DMS53 (cell line): ENCODE measurements around the gene KPNA3.

Experiments
- DNase-seq: peaks from one replicate; lab custom pipeline; 2025; lab: John Stamatoyannopoulos, UW

Gene KPNA3

GRCh38 chr13:49676581-49677298 lies 115.7 kb downstream of the KPNA3 start:
- DNase-seq, result no peak

DNA sequence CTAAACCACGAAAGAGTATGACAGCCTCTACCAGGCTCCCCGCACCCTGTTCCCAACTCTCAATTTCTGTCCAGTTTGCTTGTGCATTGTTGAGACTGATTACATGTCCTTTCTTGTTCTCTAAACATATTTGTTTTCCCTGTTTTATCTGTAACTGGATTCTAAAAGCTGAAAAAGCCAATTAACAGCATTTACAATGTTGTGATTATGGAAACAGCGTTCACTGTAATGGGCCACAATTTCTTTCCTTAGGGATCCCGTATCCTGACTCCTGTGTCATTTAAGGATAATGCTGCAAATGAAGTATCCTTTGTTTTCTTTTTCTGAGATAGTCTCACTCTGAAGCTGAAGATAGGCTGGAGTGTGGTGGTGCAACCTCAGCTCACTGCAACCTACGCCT lies 121.7 kb downstream of the KPNA3 start:
- DNase-seq, result no peak

DNA sequence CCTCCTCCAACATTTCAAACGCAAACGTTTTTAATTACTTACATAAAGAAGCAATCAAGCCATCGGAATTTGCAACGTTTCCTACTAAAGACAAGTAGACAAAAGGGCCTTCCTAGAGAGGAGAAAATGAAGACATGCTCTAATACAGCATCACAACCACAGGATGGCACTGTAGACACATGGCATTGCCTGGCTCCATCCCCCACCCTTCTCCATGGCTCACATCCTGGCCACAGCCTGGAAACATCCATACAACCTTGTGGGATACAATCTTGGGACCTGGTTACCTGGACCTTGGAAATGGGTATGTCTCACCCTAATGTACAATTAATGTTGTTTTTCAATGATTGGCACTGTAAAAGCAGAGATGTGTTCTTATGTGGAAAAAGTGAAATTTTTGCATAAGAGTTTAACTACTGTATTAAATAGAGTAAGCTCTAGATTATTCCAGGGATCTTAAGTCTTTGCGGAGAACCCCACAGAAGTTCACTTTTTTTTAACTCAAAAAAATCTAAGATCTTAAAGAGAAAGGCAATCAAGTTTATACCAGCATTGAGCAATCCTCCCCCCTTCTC lies 122.7 kb downstream of the KPNA3 start:
- DNase-seq, result peak; percentile 82

DNA sequence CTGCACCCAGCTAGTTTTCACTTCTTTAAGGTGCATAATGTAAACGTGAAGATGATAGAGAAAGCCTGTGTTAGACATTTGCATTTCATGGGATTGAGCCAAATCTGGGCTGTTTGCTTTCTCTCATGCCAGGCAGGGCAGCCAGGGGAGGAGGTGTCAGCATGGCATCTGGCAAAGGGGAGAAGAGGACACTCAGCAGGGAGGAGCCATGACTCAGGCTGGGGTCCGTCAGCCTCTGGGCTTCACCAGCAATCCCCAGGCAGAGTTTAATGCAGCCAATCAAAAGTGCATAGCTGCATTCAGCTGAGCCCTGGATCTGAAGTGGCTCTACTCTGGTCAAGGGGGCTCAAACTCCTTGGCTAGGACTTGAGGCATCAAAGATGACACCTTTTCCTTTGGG lies 124.7 kb downstream of the KPNA3 start:
- no peak for DNase-seq

DNA sequence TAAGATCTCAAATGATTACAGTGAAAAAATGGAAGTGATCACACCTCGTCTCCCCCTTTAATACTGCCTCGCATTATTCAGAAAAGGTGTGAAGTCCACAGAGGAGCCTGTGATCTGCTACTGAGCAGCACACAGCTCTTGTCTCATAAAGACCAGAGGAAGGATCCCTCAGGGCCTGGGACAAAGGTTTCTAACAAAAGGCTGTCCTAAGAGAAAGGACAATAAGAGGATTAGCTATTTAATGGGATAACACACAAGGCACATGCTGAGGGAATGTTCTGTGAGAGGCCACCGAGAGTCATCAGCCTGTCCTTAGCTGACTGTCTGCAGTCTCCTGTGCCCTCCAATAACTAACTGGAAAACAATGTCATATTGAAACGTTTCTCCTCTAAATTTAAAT lies 127.9 kb downstream of the KPNA3 start:
- DNase-seq, result no peak

DNA sequence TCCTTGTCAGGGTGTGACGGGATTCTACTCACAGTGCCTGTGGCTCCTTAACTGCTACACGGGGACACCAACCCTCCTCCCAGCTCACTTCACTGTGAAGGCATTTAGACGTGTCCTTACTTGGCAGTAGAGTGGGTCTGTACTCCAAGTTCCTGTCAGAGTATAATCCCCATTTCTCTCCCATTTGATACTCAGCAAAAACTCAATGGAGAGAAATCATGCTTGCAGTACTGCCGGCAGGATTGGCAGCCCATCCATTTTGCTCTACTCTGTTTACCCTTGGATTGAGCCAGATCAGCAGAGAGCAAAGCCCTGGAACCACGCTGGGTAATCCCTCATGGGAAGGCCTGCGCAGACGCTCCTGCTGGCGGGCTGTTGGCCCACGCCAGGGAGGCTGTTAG lies 135.2 kb downstream of the KPNA3 start:
- DNase-seq, result no peak

DNA sequence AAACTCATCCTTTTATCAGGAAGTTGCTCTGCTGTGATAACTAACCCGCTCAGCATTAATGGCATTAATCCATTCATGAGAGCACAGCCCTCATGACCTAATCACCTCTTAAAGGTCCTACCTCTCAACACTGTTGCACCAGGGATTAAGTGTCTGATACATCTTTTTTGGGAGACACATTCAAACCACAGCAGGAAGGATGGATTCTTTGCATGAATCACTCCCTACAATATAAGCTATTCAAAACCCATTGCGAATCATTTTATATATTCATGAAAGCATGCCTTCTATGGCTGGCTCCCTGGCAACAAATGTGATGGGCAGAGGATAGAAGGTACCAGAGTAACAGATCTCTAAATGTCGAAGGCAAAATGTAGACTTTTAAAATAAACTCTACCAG lies 136.6 kb downstream of the KPNA3 start:
- no peak for DNase-seq

DNA sequence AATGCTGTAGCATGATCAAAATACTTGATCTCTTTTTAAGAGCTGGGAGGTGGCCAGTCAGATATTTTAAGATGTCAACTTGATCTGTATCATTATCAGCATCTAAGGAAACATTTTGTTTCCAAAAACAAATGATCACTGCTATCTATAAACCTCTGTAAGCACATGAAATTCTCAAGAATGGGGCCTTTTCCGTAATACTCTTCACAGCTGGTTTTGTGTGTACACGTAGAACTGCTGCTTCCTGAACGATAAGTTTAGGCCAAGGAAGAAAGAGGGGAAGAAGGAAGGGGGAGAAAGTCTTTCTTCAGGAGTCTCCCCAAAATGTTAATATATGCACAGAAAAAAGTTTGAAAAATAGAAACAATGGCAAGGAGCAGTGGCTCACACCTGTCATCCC lies 138.5 kb downstream of the KPNA3 start:
- DNase-seq, result no peak

- no peak for DNase-seq
These were observed 139.0 kb downstream of the KPNA3 start for GRCh38 chr13:49653478-49653877.

GRCh38 chr13:49652355-49653305 lies 139.9 kb downstream of the KPNA3 start:
- peak; percentile 80 for DNase-seq

DNA sequence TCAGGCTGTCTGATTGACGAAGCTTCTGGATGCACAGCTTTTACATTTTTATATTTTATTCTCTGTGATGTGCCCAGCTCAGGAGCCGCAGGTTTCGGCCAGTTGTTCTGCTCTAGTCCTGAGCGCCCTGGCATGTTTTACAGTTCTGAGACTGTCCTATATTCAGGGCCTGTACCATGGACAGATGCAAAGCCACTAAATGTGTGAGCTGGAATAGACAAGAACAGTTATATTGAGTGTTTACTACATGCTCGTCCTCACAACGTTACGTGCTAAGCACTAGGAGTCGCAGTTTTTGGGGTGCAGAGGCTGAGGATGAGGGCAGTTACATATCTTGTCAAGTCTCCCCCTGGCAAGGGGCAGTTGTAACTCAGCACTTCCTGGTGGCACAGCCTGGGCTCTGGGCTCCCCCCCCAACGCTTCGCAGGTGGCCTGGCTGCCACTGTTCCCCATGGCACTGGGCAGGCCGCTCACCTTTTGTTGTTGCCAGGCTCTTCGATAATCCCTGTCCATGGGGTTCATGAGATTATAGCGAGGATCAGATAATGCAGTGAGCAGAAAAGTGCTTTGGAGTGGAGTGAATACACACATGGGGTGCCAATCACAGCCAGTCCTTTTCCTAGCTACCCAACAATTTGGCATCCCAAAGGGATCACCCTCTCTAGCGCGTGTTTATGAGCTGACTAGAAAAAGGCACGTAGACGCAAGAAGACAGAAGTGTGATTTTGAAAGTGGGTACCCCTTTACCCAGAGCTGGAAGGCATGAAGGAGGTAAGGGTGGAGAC lies 140.7 kb downstream of the KPNA3 start:
- DNase-seq, result no peak

GRCh38 chr13:49649963-49650312 lies 142.5 kb downstream of the KPNA3 start:
- no peak for DNase-seq
